GM12874 (cell line): ENCODE results near the gene TNNT2.

Experiments
- TF ChIP-seq, protein P1 (sequence below): IDR thresholded peaks from 2 replicates; pipeline ENCODE4 v1.5.1; 2011; ENCODE audit warnings: low read depth, mild to moderate bottlenecking, control low read depth, low read length, moderate library complexity; ENCODE audit not compliant: insufficient read depth

Gene TNNT2

DNA sequence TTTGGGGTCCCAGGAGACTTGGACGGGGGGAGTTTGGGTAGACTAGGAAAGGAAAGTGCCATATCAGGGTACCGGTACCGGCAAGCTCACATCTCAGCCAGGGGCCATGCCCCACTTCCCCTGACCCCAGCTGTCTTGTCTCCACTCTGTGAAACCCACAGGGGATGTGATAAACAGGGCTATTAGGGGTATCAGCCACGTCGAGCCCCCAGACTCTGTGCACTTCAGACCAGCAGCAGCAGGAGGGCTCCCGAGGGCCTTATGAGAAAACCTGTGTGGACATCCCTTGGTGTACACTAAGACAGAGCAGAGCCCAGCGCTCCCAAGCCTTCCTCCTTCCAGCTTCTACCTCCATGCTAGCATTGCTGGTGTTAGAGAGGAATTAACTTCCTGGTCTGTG is 46.3 kb downstream of the TNNT2 start:
- TF ChIP-seq, protein P1, sequence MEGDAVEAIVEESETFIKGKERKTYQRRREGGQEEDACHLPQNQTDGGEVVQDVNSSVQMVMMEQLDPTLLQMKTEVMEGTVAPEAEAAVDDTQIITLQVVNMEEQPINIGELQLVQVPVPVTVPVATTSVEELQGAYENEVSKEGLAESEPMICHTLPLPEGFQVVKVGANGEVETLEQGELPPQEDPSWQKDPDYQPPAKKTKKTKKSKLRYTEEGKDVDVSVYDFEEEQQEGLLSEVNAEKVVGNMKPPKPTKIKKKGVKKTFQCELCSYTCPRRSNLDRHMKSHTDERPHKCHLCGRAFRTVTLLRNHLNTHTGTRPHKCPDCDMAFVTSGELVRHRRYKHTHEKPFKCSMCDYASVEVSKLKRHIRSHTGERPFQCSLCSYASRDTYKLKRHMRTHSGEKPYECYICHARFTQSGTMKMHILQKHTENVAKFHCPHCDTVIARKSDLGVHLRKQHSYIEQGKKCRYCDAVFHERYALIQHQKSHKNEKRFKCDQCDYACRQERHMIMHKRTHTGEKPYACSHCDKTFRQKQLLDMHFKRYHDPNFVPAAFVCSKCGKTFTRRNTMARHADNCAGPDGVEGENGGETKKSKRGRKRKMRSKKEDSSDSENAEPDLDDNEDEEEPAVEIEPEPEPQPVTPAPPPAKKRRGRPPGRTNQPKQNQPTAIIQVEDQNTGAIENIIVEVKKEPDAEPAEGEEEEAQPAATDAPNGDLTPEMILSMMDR: no peak

DNA sequence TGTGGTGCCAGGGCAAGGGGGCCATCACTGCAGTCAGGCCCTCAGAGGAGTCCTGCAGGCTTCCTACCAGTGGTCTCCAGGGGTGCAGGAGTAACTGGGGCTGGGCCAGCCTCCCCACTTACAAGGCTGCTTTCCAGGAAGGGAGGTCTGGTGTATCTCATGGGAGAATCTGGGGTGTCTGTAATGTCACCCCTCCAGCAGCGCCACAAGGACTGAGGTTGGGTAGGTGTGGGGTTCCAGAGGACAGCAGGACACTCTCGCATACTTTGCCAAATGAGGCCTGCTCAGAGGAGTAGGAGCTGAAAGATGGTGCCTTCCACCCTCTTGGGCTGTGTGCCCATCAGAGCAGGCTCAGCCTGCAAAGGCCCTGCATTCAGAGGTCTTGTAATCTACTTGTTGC is 46.9 kb downstream of the TNNT2 start:
- TF ChIP-seq, protein P1: no peak

DNA sequence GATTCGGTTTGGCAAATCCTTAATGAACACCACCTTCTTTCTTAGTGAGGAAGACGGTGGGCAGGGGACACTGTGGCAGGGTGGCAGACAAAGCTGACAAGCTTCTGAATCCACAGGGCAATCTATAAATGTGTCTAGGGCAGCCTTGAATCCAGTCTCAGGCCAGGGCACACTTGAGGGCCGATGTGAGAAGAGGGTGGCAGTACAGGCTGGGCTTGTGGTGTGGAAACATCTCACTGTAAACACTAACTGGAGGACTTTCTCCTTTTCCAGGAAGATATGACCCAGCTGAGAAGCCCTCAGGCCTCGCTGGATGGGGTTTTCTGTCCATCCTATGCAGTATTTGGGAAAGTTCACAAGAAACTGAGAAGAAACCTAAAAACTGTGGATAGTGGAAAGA is 47.7 kb downstream of the TNNT2 start:
- TF ChIP-seq, protein P1: no peak

DNA sequence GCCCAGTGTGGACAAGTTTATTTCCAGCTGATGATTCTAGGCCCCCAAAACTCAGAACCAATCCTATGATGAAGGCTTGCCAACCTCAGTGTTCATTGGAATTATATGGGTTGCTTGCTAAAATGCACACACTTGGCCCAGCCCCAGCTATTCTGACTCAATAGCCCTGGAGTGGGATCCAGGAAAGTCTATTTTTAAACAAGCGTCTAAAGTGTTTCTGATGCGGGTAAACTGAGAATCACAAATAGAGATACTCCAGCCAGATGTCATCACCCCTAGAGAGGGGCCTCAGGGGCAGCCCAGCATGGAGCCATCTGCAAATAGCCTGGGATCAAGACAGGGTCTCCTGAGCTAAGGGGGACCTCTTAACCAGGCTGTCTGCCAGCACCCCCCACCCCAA is 48.2 kb downstream of the TNNT2 start:
- TF ChIP-seq, protein P1: no peak

DNA sequence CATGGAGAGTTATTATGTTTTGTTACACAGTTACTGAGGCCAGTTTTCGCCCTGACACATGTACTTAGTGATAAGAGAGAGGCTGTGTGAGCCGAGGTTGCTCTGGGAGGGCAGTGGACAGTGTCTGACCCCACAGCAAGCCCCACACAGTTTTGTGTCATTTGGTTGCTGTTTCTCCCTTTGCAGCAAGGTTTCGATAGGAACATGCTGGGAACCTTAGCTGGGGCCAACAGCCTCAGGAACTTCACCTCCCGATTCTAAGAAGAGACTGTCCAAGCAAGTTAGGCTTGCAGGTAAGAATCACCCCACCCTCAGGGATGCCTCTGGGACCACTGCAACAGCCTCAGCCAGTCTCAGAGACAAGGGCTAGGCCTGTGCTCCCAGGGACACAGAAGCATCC is 48.9 kb downstream of the TNNT2 start:
- TF ChIP-seq, protein P1: no peak

DNA sequence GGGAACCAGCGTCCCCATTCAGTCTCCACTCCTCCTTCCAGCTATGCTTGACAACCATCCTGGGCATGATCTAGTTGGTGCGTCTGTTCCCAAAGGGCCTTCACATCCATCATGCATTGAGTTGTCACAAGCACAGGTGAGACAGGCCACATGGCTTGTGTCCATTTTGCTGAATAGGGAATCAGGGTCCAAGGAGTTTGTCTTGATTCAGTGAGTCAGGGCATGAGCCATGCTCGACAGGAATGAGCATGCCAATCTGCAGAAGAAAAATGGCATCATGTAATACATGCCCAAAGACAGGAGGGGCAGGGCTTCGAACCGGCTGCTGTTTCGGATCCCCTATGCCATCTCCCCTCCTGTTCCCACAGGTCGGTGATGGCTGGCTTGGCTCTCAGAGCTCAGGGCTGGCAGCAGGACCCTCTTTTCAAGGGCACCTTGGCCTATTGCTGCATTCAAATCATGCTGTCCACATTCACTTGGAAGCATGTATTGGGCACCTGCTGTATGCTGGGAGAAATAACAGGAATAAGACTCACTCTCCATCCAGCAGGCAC is 49.7 kb downstream of the TNNT2 start:
- TF ChIP-seq, protein P1: no peak

DNA sequence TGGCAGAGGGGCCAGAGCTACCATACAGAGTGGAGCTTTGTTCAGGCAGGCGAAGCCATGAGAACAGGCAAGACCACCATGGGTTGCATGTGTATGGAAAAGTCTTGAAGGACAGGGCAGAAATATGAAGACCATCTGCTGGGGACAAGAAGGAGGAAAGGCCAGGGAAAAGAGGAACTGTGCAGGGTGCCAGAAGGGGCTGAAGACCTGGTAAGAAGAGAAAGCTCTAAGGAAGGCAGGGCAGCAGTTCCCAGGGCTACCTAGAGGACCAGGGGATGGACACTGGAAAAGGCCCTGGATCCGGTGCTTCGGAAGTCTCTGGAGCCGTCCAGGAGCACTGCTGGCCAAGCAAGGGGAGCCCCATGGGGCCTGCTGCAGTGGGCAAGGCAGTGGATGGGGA is 50.8 kb downstream of the TNNT2 start:
- TF ChIP-seq, protein P1: no peak
